Kasumi-1 (cell line): Measurements from ENCODE around the gene SFXN4.
"Not testable (repeated sequence)": the region's sequence is repeated elsewhere in the genome, so short reads cannot be mapped to it uniquely, and the experiment has no call there.

Experiments
- DNase-seq, 2 experiments: peaks; one replicate each; lab custom pipeline; 2025; lab: John Stamatoyannopoulos, UW

The SFXN4 gene

DNA sequence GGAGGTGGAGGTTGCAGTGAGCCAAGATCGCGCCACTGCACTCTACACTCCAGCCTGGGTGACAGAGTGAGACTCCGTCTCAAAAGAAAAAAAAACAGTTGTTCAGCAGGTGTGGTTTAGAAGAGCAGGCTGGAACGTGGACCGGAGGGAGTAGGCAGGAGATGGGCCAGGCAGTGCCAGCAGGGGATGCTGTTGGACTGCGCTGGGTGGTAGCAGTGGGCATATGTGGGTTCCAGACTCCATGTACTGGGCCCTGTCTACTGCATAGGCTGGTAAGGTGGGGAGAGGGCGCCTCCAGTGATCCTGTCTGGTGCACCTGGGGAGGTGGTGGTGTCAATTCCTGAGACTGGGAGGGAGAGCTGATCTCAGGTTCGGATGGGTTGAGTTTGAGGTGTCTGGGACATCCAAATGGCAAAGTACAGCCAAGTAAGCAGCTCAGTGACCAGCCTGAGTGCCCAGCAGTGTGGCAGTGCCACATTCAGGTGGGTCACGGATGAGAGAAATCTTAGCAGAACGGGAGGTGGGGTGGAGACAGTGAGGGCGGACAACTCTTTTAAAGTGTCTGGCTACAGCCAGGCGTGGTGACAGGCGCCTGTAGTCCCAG, 25.9 kb downstream of the SFXN4 start:
- DNase-seq, result peak; percentile 67 to 82

DNA sequence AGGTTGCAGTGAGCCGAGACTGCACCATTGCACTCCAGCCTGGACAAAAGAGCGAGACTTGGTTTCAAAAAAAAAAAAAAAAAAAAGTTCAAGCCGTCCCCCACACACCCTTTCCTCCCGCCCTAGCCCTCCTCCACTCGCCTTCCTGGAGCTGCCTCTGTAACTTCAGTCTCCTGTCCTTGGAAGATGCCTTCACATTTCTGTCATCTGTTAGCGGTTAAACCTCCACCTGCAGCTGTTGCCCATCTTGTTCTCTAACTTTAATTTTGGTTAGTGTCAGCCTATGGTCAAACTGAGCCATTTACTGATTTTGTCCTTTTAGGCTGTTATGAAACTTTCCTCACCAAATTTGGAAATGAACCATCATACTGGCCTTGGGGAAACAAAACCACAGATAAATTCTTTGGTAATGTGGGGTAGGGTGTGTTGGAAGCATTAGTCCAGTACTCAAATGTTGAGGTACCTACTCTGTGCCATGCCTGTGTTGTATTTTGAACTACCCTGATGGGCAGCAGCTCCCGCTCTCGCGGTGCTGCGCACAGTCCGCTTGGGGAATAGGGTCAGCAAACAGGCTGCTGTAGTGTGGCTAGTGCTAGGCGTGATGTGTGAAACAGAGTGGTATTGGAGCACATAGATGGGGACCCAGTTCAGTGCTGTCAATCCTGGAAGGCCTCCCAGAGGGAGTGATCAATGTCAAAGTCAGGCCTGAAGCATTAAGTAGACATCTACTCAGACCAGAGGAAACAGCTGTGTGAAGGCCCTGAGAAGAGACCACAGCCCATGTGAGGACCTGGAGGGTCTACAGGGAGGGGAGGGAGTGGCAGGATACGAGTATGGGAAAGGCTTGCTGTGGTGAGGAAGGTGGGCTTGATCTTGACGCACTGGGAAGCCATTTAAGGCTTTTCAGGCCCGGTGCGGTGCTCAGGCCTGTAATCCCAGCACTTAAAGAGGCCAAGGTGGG, 26.9 kb downstream of the SFXN4 start:
- DNase-seq, result peak; percentile 44 to 45

DNA sequence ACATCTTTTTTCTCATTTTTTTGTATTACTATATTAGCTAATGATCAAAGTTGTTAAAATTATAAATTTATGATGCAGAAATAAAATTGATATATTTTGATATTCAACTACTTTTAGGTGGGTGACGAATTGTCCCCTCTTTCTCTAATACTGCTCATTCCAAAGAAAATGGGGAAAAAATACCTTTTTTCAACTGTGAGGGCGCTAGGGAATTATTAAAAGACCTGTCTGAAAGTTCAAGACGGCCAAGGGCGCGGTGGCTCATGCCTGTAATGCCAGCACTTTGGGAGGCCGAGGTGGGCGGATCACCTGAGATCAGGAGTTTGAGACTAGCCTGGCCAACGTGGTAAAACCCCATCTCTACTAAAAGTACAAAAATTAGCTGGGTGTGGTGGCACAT, 27.6 kb downstream of the SFXN4 start:
- DNase-seq, result not testable (repeated sequence)

DNA sequence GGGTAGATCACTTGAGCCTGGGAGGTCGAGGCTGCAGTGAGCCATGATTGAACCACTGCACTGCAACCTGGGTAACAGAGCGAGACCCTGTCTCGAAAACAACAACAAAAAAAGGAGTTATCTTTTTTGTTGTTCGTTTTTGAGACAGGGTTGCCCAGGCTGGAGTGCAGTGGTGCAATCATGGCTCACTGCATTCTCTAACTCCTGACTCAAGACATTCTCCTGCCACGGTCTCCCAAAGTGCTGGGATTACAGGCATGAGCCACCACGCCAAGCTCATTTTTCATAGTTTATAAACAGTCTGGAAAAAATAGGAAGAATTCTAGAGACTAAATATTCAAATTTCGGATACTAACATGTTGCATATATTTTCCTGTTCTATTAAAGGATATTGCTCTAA, 29.4 kb downstream of the SFXN4 start:
- no peak for DNase-seq

DNA sequence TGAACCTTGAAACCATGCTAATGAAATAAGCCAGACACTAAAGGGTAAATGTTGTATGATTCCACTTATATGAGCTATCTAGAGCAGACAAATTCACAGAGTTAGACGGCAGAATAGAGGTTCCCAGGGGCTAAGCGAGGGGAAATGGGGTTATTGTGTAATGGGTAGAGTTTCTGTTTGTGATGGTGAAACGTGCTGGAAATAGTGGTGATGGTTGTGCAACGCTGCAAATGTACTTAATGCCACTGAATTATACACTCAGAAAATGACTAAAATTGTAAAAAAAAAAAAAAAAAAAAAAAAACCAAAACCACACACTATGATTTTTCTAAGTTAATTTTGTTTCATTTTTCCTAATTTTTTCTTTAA, 30.0 kb downstream of the SFXN4 start:
- peak; percentile 98 for DNase-seq

DNA sequence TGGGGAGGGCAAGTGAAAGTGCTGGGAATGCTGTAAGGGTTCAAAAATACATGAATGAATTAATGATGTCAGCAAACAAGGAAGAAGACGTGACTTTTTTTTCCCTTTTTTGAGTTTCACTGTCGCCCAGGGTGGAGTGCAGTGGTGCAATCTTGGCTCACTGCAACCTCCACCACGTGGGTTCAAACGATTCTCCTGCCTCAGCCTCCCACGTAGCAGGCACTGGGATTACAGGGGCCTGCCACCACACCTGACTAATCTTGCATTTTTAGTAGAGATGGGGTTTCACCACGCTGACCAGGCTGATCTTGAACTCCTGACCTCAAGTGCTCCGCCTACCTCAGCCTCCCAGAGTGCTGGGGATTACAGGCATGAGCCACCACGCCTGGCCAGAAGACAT, 31.6 kb downstream of the SFXN4 start:
- no peak for DNase-seq

DNA sequence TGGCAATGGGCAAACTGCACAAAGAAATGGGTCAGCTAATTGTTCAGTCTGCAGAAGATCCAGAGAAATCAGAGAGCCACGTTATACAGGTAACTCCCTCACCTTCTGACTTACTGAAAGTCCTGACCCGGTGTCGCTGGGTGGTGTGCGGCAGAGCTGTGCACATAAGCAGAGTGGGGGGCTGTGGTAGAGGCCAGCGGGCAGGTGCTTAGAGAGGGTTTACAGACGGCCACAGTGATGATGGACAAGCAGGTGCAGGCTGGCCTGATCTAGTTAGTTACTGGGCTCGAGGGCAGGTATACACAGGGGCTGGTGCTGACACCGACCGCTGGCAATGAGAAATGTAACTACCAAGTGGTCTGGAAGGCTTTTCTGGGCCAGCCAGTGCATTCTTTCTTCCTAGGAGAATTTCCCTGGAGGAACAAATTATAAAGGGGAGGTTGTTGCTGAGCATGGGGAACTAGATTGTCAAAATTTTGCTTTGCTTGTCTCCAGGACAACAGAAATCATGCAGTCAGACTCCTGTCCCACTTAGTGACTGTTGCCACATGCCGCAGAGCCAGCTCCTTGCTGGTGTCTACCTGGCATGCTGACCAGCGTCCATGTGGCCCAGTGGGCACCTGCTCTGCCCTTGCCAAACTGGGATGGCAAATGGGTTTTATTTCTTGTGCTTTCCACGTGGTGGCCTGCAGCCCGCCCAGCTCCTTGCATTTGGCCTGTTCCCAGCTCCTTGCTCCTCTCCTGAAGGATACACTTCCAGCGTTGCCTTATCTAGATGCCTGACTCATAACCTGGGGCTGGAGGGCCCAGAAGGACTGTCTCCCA, 32.8 kb downstream of the SFXN4 start:
- DNase-seq, result no peak

DNA sequence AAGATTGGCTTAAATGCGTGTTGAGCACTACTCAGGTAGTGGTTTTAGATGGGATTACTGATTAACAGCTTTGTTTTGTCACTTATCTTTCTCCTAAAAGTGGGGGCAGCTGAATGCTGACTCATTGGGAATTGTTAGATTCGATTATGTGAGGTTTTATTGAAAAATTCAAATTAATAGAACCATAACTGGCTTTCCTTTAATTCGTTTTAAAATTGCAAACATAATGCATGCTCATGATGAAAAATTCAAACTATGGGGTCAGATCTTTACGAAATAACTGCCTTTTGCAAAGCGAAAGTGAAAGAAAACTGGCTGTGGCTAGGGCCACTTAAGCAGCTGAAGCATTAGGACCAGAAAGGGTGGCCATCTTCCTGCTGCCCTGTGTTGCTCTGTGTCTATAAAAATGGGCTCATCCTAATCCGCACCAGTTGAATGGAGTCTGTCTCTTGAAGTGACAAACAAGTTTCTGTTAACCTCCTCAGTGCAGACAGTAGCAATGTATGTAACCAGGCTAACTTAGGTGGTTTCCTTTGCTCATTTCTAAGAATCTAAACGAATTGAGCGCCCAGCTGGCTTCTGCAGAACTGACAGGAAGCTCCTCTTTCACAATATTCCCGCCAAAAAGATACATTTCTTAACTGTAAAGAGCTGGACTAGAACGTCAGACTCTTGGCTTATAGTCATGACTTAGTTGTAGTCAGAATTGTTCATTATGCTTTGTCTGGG, 33.8 kb downstream of the SFXN4 start:
- DNase-seq, result peak; percentile 98 to 99

DNA sequence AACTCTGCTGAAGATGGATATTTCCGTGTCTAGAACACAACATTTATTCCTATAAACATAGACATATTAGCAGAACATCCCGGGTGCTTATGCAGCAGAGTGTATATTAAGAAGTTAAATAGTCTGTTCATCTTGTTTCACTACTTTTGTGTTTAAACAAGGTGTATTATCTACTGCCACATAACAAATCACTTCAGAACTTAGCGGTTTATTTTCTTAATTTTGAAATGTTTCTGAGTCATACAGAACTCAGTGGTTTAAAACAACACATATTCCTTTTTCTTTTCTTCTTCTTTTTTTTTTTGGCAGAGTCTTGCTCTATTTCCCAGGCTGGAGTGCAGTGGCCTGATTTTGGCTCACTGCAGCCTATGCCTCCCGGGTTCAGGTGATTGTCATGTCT, 35.8 kb downstream of the SFXN4 start:
- DNase-seq, result no peak

DNA sequence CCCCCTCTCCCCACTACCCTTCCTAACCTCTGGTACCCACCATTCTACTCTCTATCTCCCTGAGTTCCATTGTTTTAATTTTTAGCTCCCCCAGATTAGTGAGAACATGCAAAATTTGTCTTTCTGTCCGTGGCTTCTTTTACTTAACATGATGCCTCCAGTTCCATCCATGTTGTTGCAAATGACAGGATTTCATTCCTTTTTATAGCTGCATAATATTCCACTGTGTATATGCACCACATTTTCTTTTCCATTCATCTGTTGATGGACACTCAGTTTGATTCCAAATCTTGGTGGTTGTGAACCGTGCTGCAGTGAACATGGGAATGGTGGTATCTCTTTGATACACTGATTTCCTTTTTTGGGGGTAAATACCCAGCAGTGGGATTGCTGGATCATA, 39.6 kb downstream of the SFXN4 start:
- DNase-seq, result no peak

DNA sequence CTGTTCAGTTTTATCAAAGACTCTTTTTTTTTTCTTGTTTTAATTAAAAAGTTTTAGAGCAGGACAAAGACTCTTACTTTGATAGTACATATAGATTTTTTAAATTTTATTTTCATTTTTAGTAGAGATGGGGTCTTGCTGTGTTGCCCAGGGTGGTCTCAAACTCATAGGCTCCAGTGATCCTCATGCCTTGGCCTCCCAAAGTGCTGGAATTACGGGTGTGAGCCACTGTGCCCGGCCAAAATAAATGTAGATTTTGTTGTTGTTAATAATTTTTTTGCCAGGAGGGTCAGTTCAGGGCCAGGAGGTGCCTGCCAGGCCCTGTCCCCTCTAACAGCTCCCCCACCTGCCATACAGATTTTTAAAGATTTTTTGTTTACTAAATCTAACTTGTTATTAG, 44.6 kb downstream of the SFXN4 start:
- DNase-seq, result no peak

DNA sequence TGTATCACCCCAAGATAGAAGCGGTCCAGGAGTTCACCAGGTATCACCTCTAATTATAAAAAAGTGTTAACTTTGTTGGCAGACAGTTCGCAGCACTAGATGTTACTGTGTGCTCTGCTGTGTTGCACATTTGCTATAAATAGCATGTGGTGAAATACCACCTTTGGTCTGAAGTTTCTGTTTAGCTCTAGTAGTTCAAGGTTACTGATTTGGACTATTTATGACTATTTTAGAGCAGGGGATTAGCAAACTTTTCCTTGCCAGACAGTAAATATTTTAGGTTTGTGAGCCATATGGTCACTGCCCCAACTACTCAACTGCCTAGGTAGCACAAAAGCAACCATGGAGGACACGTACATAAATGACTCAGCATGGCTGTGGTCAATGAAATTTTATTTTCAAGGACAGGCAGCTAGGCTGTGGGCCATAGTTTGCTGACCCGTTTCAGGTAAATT, 45.1 kb downstream of the SFXN4 start:
- no peak for DNase-seq

DNA sequence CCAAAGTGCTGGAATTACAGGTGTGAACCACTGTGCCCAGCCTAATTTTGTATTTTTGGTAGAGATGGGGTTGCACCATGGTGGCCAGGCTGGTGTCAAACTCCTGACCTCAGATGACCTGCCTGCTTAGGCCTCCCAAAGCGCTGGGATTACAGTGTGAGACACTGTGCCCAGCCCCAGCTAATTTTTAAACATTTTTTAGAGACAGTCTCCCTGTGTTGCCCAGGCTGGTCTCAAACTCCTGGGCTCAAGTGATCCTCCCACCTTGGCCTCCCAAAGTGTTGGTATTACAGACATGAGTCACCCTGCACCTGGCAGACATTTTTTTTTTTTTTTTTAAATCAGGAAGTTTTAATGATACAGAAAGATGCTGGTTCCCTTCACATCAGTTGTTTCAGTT, 46.1 kb downstream of the SFXN4 start:
- DNase-seq, result no peak

DNA sequence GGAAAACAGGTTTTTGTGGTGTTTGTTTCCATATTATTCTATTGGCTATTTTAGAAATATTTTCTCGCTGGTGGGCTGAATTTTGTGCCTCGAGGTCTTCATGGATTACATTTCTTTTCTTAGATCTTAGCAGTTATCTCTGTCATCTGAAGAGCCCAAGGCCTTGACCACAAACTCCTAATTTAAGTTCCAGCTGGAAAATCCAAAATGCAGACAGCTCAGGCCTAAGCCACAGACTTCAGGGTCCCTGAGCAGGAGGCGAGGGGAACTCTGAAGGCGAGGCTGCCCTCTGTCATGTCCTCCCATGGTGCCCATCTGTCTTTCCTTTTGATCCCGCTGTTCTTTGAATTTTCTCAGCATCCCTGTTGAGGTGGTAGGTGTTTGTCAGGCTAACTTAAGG, 47.3 kb downstream of the SFXN4 start:
- no peak for DNase-seq

DNA sequence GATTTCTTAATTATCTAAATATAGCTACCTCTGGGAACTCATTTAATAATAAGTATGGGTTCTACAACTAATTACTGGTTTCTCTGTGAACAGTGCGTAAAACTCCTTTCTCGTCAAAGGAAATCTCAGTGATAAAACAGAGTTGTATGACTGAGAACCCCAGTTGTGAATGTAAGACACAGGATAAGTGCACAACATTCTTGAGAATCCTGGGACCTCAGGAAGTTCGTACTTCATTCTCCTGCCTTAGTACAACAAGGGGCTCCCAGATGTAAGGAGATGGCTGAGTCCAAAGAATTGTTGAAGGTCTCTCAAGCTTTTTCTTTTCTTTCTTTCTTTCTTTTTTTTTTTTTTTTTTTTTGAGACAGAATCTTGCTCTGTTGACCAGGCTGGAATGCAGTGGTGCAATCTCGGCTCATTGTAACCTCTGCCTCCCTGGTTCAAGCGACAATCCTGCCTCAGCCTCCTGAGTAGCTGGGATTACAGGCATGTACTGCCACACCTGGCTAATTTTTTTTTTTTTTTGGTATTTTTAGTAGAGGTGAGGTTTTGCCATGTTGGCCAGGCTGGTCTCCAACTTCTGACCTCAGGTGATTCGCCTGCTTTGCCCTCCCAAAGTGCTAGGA, 49.1 kb downstream of the SFXN4 start:
- DNase-seq, result no peak

DNA sequence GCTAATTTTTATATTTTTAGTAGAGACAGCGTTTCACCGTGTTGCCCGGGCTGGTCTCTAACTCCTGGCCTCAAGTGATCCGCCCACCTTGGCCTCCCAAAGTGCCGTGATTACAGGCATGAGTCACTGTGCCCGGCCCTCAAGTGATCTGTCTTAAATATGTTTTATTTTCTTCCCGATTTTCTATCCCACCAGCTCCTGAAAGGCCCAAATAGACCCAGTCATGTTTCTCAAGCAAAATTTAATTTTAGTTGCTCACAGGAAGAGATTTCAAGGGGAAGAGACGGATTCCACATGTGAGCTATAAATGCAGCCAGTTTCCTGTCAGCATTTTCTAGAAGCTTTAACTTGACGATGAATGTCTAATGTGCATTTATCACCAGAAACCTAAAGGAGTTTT, 49.6 kb downstream of the SFXN4 start:
- DNase-seq, result no peak

DNA sequence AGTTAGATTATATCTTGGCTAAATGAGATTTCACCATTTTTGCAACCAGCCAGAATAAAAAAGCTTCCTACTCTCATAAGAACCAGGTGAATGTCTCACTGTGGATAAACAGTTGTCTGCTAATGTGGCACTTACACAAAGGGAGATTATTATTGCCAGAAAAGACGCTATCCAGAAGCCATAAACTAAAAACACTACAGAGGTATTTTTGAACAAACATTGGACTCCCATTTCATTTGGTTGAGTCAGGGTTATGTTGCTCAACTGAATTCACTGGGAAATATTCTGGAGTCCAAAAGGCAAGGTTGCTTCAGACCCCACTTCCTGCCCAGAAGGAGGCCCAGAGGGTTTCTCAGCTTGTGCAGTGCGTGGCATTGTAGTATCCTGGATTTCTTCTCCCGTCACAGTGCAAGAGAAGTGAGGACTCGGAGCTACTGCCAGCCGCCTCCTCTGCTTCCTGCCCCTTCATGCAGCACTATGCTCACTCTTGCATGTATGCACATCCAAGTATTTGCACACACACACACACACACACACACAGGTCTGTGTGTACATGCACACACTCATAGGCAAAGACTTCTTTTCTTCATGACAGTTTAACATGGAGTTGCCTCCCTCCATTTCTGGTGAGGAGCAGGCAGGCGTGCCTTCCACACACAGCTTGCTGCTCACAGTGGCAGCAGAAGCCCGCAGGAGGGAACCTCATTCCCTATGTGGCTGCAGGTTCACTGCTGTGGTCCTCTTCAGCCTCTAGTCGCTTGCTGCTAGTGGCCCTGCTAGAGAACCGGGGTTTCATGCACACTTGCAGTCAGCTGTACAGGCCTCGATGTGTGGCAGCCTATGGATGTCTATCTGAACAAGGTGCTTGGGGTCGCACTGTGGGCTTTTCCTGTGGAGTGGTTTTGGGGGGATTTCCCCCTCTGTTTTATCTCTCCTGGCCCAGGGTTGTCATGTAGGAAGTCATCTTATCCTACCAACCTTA, 51.5 kb downstream of the SFXN4 start:
- DNase-seq, result peak; percentile 96 to 97

DNA sequence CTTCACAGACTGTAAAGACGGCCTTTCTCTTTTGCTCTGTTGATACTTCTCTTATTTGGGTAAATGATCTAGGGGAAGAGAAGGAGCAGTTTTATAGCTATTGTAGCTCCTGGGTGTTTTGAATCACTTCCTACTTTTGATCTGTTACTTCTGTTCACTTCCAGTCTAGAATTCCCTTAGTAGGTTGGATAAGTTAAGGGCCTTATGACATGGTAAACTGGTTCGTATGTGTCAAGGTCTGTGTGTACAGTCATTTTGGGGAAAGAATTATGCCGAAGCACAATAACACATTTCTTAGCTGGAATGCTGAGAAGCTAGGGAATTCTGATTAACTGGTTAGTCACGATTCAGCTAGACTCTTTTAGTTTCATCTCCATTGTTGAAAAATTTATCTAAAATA, 53.5 kb downstream of the SFXN4 start:
- peak; percentile 65 to 88 for DNase-seq

DNA sequence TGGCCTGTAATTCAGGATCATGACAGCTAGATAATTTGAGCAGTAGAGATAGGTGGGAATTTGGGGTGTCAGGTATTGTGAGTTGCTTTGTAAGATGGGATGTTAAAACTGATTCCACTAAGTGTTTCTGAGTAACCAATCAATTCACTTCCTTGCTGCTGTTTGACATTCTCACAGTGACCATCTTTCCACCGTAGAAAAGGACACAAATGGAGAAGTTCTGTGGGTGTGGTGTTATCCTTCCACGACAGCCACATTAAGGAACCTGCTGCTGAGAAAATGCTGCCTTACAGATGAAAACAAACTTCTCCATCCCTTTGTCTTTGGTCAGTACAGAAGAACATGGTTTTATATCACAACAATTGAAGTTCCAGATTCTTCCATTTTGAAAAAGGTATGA, 57.7 kb downstream of the SFXN4 start:
- not testable (repeated sequence) for DNase-seq

DNA sequence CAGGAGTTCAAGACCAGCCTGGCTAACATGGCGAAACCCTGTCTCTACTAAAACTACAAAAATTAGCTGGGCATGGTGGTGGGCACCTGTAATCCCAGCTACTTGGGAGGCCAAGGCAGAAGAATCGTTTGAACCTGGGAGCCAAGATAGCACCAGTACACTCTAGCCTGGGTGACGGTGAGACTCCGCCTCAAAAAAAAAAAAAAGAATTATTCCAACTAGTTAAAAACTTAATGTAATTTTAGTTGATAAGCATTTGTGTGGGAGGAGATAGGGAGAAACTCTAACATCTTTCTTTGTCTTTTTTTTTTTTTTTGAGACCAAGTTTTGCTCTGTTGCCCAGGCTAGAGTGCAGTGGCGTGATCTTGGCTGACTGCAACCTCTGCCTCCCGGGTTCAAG, 58.4 kb downstream of the SFXN4 start:
- not testable (repeated sequence) for DNase-seq
